Ishikawa (cell line): ENCODE data around the gene NRDC.

ENCODE experiments used
- EGR1 ChIP-seq: IDR thresholded peaks from 2 replicates; pipeline ENCODE4 v1.6.1; 2012
- EP300 ChIP-seq: IDR thresholded peaks from 2 replicates; pipeline ENCODE4 v1.6.1; 2012; ENCODE audit warnings: borderline replicate concordance
- MAX ChIP-seq: IDR thresholded peaks from 2 replicates; pipeline ENCODE4 v1.6.1; 2012
- RAD21 ChIP-seq: IDR thresholded peaks from 2 replicates; pipeline ENCODE4 v1.6.1; 2012; ENCODE audit warnings: low read depth
- REST ChIP-seq: IDR thresholded peaks from 2 replicates; pipeline ENCODE4 v1.6.1; 2012; ENCODE audit warnings: low read depth, mild to moderate bottlenecking
- TAF1 ChIP-seq: IDR thresholded peaks from 2 replicates; pipeline ENCODE4 v1.6.1; 2012; ENCODE audit warnings: low read depth, mild to moderate bottlenecking
- TCF12 ChIP-seq: IDR thresholded peaks from 2 replicates; pipeline ENCODE4 v1.6.1; 2012; ENCODE audit warnings: low read depth
- TEAD4 ChIP-seq: IDR thresholded peaks from 2 replicates; pipeline ENCODE4 v1.6.1; 2012
- YY1 ChIP-seq: IDR thresholded peaks from 2 replicates; pipeline ENCODE4 v1.6.1; 2012; ENCODE audit warnings: low read depth
- ZBTB7A ChIP-seq: IDR thresholded peaks from 2 replicates; pipeline ENCODE4 v1.6.1; 2012; ENCODE audit warnings: low read depth

- TF ChIP-seq TCF12 = no peak
- TF ChIP-seq TEAD4 = no peak
- no peak for TF ChIP-seq ZBTB7A
- no peak for TF ChIP-seq EGR1
- no peak for TF ChIP-seq YY1
- no peak for TF ChIP-seq RAD21
- no peak for TF ChIP-seq EP300
- no peak for TF ChIP-seq MAX
- no peak for TF ChIP-seq REST
- TF ChIP-seq TAF1 = no peak
These were observed 27.9 kb downstream of the NRDC start for GRCh38 chr1:51850420-51851223.
